KMS-11 (cell line): Measurements from ENCODE around the gene FBXO48.

ENCODE experiments used
- H2AFZ ChIP-seq: fragments of 200-600 bp; sonication (generic); 2 replicates; pipeline ENCODE4 v1.6.1; 2016; ENCODE audit warnings: antibody characterized with exemption, mixed run types, low read depth
- H3K27ac ChIP-seq: fragments of 200-600 bp; sonication (generic); 2 replicates; pipeline ENCODE4 v1.6.1; 2016; ENCODE audit warnings: mild to moderate bottlenecking, mixed run types
- H3K27me3 ChIP-seq: fragments of 200-600 bp; sonication (generic); 2 replicates; pipeline ENCODE4 v1.6.1; 2017; ENCODE audit warnings: mild to moderate bottlenecking, low read depth, mixed run types, moderate library complexity; ENCODE audit not compliant: insufficient read depth
- H3K36me3 ChIP-seq: fragments of 200-600 bp; sonication (generic); 2 replicates; pipeline ENCODE4 v1.6.1; 2017; ENCODE audit warnings: mild to moderate bottlenecking, mixed run types; ENCODE audit not compliant: insufficient read depth
- H3K4me1 ChIP-seq: fragments of 200-600 bp; sonication (generic); 2 replicates; pipeline ENCODE4 v1.6.1; 2016; ENCODE audit warnings: mild to moderate bottlenecking, low read depth, mixed run types; ENCODE audit not compliant: poor library complexity, severe bottlenecking
- H3K4me2 ChIP-seq: fragments of 200-600 bp; sonication (generic); 2 replicates; pipeline ENCODE4 v1.7.0; 2016; ENCODE audit warnings: mild to moderate bottlenecking, mixed run types
- H3K4me3 ChIP-seq: fragments of 200-600 bp; sonication (generic); IDR thresholded peaks from 2 replicates; pipeline ENCODE4 v1.6.1; 2017; ENCODE audit warnings: low read depth, low read length, mixed read lengths; ENCODE audit not compliant: insufficient read depth
- H3K79me2 ChIP-seq: fragments of 200-600 bp; sonication (generic); 2 replicates; pipeline ENCODE4 v1.6.1; 2016; ENCODE audit warnings: low read depth, mixed run types; ENCODE audit not compliant: insufficient read depth
- H3K9ac ChIP-seq: fragments of 200-600 bp; sonication (generic); 2 replicates; pipeline ENCODE4 v1.6.1; 2016; ENCODE audit warnings: mild to moderate bottlenecking, mixed run types
- H4K20me1 ChIP-seq: fragments of 200-600 bp; sonication (generic); 2 replicates; pipeline ENCODE4 v1.6.1; 2016; ENCODE audit warnings: mild to moderate bottlenecking, mixed run types; ENCODE audit not compliant: insufficient read depth
- TF ChIP-seq, protein P1 (sequence below): fragments of 200-600 bp; sonication (generic); conservative IDR thresholded peaks from 2 replicates; pipeline ENCODE4 v1.6.1; 2017; ENCODE audit warnings: low read depth, mild to moderate bottlenecking, antibody characterized with exemption, low read length, moderate library complexity, mixed read lengths

FBXO48 gene

GRCh38 chr2:68426446-68426845 is 40.6 kb downstream of the FBXO48 start:
- H3K36me3 ChIP-seq = no peaks in the 10 kb centered on the region
- no peak overlapping the region for H3K4me3 ChIP-seq
- H3K27me3 ChIP-seq = no peaks in the 10 kb centered on the region
- peak overlapping the region; percentile 58; the same call in 1 of the 2 replicates for H3K9ac ChIP-seq
- peak overlapping the region; percentile 81 for H2AFZ ChIP-seq
- peak overlapping the region; percentile 93 for H3K27ac ChIP-seq
- H3K4me1 ChIP-seq = peaks cover 87% of the 10 kb centered on the region
- no peaks in the 10 kb centered on the region for H4K20me1 ChIP-seq
- no peaks in the 10 kb centered on the region for H3K79me2 ChIP-seq
- H3K4me2 ChIP-seq = peak overlapping the region; percentile 92
- TF ChIP-seq, protein P1, sequence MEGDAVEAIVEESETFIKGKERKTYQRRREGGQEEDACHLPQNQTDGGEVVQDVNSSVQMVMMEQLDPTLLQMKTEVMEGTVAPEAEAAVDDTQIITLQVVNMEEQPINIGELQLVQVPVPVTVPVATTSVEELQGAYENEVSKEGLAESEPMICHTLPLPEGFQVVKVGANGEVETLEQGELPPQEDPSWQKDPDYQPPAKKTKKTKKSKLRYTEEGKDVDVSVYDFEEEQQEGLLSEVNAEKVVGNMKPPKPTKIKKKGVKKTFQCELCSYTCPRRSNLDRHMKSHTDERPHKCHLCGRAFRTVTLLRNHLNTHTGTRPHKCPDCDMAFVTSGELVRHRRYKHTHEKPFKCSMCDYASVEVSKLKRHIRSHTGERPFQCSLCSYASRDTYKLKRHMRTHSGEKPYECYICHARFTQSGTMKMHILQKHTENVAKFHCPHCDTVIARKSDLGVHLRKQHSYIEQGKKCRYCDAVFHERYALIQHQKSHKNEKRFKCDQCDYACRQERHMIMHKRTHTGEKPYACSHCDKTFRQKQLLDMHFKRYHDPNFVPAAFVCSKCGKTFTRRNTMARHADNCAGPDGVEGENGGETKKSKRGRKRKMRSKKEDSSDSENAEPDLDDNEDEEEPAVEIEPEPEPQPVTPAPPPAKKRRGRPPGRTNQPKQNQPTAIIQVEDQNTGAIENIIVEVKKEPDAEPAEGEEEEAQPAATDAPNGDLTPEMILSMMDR = no peak

DNA sequence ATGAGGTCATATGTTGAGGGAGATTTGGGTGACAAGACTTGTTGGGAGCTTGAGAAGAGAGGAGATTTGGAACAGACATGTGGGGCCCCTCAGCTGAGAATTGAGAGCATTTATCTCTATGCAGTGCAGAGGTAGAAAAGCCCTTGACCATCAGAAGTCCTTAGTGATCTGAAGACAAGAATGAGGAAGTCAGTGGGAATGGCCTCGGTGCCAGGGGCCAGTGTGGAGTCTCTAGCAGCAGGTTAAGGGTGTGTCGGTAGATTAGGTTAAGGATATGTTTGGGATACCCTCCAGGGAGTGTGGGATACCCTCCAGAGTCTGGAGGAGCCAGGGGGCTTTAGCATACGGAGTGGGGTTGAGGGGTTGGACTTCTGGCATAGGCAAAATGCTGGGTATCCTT is 41.6 kb downstream of the FBXO48 start:
- peaks cover 96% of the 10 kb centered on the region for H3K4me1 ChIP-seq
- H3K27me3 ChIP-seq = no peaks in the 10 kb centered on the region
- peak overlapping the region; percentile 93; the same call in 1 of the 2 replicates for H3K27ac ChIP-seq
- TF ChIP-seq, protein P1 = no peak
- peak overlapping the region; percentile 92; the same call in 1 of the 2 replicates for H3K4me2 ChIP-seq
- no peaks in the 10 kb centered on the region for H4K20me1 ChIP-seq
- H3K9ac ChIP-seq = no peak overlapping the region
- no peaks in the 10 kb centered on the region for H3K36me3 ChIP-seq
- H3K79me2 ChIP-seq = no peaks in the 10 kb centered on the region
- no peak overlapping the region for H3K4me3 ChIP-seq
- H2AFZ ChIP-seq = no peak overlapping the region

GRCh38 chr2:68423966-68424650 is 43.0 kb downstream of the FBXO48 start:
- Histone ChIP-seq H3K36me3 (no peaks in the 10 kb centered on the region), H4K20me1 (no peaks in the 10 kb centered on the region), H3K9ac (no peak overlapping the region), H3K27me3 (no peaks in the 10 kb centered on the region), H3K4me1 (peaks cover 99% of the 10 kb centered on the region), H3K4me3 (peak overlapping the region; percentile 75), H3K4me2 (peak overlapping the region; percentile 92), H3K79me2 (no peaks in the 10 kb centered on the region), H3K27ac (peak overlapping the region; percentile 50), H2AFZ (peak overlapping the region; percentile 6)
- TF ChIP-seq, protein P1 = no peak

- no peak overlapping the region for H3K9ac ChIP-seq
- peak overlapping the region; percentile 31; the same call in 1 of the 2 replicates for H2AFZ ChIP-seq
- TF ChIP-seq, protein P1 = no peak
- peaks cover 88% of the 10 kb centered on the region for H3K4me1 ChIP-seq
- no peak overlapping the region for H3K4me3 ChIP-seq
- no peaks in the 10 kb centered on the region for H3K27me3 ChIP-seq
- no peaks in the 10 kb centered on the region for H3K79me2 ChIP-seq
- no peaks in the 10 kb centered on the region for H3K36me3 ChIP-seq
- no peaks in the 10 kb centered on the region for H4K20me1 ChIP-seq
- H3K4me2 ChIP-seq = peak overlapping the region; percentile 3; the same call in 1 of the 2 replicates
- no peak overlapping the region for H3K27ac ChIP-seq
Measured at GRCh38 chr2:68420254-68420910, 46.7 kb downstream of the FBXO48 start.
